ENCODE measurements around the gene SNN. TPM values are rescaled to one million over a fixed set of nuclear protein-coding genes. Genes with fewer than 3 reads are reported as not detected.

SNN gene
- total and polyA plus RNA-seq, 2 of the 4 experiments (the other 2 are of a cell fraction): 10.0 to 13.0 TPM

DNA sequence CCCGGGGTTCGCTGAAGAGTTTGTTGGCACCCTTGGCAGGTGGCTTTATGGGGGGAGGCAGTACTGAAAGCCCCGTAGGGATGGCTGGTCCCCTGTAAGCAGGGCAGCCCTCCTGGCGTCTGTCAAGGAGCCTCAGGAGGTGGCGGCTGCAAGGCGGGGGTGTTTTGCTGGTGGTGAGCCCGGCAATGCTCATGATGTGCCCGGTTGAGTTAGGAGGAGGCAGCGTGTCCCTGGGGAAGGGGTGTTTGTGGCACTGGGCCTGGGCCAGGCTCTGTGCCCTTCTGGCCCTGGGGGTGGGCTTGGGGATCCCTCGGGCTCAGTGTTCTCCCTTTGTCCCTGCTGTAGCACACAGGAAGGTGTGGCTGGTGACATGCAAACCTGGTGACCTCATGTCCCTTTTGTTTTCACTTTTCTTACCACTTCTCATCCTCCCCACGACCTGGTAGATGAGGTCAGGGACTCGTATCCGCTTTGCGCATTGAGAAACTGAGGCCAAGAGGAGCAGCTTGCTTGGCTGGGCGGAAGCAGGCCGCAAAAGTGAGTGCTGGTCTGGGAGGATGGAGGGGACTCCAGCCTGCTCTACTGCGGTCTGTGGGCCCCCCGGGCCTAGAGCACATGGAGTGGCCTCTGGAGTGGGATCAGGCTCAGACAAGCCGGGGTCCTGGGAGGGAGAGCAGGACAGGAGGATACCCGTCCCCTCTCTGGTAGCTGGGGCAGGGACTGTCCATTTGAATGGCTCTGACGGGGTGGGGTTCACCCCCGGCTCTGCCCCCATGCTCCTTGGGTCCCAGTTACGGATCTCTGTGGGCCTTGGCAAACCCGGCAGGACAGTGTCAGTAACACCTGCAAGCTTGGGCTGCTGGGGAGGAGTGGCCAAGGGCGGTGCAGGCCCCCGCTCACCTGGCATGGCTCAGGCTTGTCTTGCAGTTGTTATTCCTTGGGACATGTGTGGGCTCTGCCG, 2.2 kb downstream of the SNN start:
- in situ Hi-C loops (cut with MboI; ENCODE audit: low sequenced_read_pairs): no loop called here
- POLR2A ChIA-PET (ENCODE audit: unreplicated experiment): no interaction called here

More for the DNA sequence above, 2.2 kb downstream of the SNN start:
- Histone ChIP-seq H4K91ac (ENCODE audit: insufficient read depth, low read depth, low read length) (no peak overlapping the region), H4K5ac (ENCODE audit: low read depth, low read length) (no peak overlapping the region), H2BK5ac (ENCODE audit: low read depth, low read length, poor library complexity, severe bottlenecking) (no peak overlapping the region), H3K18ac (ENCODE audit: low read depth, low read length) (no peak overlapping the region), H4K8ac (ENCODE audit: low read depth in 2 of 2, low read length in 2 of 2) (no peak overlapping the region), H4K20me1 (ENCODE audit: insufficient read depth, low read length) (peaks cover 64% of the 10 kb centered on the region), H3K9me1 (ENCODE audit: insufficient read depth, low read length) (peaks cover 18% of the 10 kb centered on the region), H2AFZ (replicated peaks; ENCODE audit: low read length, poor library complexity) (peak overlapping the region; percentile 66), H3K9ac (ENCODE audit: low read depth, low read length) (no peak overlapping the region), H2AK5ac (ENCODE audit: low read depth, low read length) (no peak overlapping the region; the same call in 1 of the 2 replicates), H3K4me3 (ENCODE audit: insufficient read depth, low read depth, low read length) (no peak overlapping the region; the same call in 1 of the 2 replicates), H3K56ac (ENCODE audit: extremely low read depth, insufficient read depth, low read length) (no peak overlapping the region), H3K9me3 (ENCODE audit: control insufficient read depth, insufficient read depth, low read length) (no peaks in the 10 kb centered on the region), H3K23ac (ENCODE audit: low read depth, low read length) (no peak overlapping the region), H3K27ac (ENCODE audit: insufficient read depth, low read length) (no peak overlapping the region), H2BK120ac (ENCODE audit: low read depth, low read length) (no peak overlapping the region), H3K79me1 (ENCODE audit: low read depth in 1 of 2, low read length in 2 of 2) (peaks cover 3 to 65% of the 10 kb centered on the region in 2 experiments; a peak in 3 of 4 replicates), H3K4ac (ENCODE audit: low read depth, low read length) (peak overlapping the region; percentile 26), H2BK20ac (ENCODE audit: low read depth, low read length) (no peak overlapping the region), H2AK9ac (replicated peaks; ENCODE audit: low read depth, low read length, poor library complexity) (no peak overlapping the region), H3K4me2 (ENCODE audit: low read depth, low read length) (peak overlapping the region; percentile 98; the same call in 1 of the 2 replicates), H3K4me1 (ENCODE audit: control insufficient read depth, insufficient read depth, low read length) (peaks cover 15% of the 10 kb centered on the region), H3K36me3 (ENCODE audit: control insufficient read depth, insufficient read depth, low read length) (peaks cover 7% of the 10 kb centered on the region; the same call in 1 of the 2 replicates), H3K14ac (replicated peaks; ENCODE audit: low read depth, low read length) (no peak overlapping the region), H2BK15ac (ENCODE audit: low read depth, low read length) (no peak overlapping the region), H3K27me3 (ENCODE audit: control insufficient read depth, insufficient read depth, low read length) (no peaks in the 10 kb centered on the region)
- CTCF ChIA-PET: no interaction called here
- ATAC-seq (ENCODE audit: low read depth) (no peak), DNase-seq (no peak)
- TF ChIP-seq RFX5 (IDR thresholded peaks at IDR 0.05; ENCODE audit: low read depth, low read length): no peak
- TF ChIP-seq CTCF (conservative IDR thresholded peaks at IDR 0.05; ENCODE audit: low read depth, low read length): no peak
- TF ChIP-seq MAZ (IDR thresholded peaks at IDR 0.05; ENCODE audit: borderline replicate concordance, low read depth, low read length): no peak
- no peak for TF ChIP-seq BHLHE40 (IDR thresholded peaks at IDR 0.05; ENCODE audit: low read depth, low read length)
- no peak for TF ChIP-seq FOS (IDR thresholded peaks at IDR 0.05; ENCODE audit: low read depth, low read length)
- TF ChIP-seq CHD1 (IDR thresholded peaks at IDR 0.05; ENCODE audit: low read depth, low read length): no peak
- no peak for TF ChIP-seq MAFK (IDR thresholded peaks at IDR 0.05; ENCODE audit: low read depth, low read length)
- BruUV-seq (replicated peaks): no TSS peak
- dilution Hi-C loops (cut with HindIII; ENCODE audit: low sequenced_read_pairs, unreplicated experiment) (no loop called here), intact Hi-C loops (cut with micrococcal nuclease) (no loop called here)
- 81% methylated on average over 9 of the region's 27 CpGs; no CpG with 5 or more reads in 1 of the 2 experiments for WGBS, 2 experiments (ENCODE audit: extremely low coverage in 2 of 2, insufficient read length in 1 of 2)
